Activated CD8-positive, alpha-beta memory T cell treated with anti-CD3 and anti-CD28 coated beads for 36 hours (primary cell): Measurements from ENCODE around the gene SYCP3. TPM values are rescaled to one million over a fixed set of nuclear protein-coding genes. Genes with fewer than 3 reads are reported as not detected.

ENCODE experiments used
- CTCF ChIA-PET: fragments of 350-600 bp; sonication (Branson Sonifier 250); formaldehyde crosslinking; loops from one replicate; lab custom pipeline; 2021; ENCODE audit warnings: antibody characterized with exemption; lab: Charles Lee
- POLR2A ChIA-PET: fragments of 350-600 bp; sonication (Branson Sonifier 250); formaldehyde crosslinking; loops from one replicate; lab custom pipeline; 2021; ENCODE audit warnings: antibody characterized with exemption; lab: Charles Lee
- total RNA-seq, 2 experiments: library from RNA; stranded (reverse); gene quantifications; one replicate each; pipeline ENCODE4 v1.2.3, GENCODE V29; 2021

Gene SYCP3
- total RNA-seq, 2 experiments from 2014 or later: 0.17 to 0.91 TPM

GRCh38 chr12:101732318-101732717 is 6.9 kb downstream of the SYCP3 start:
- POLR2A ChIA-PET: no interaction called here

DNA sequence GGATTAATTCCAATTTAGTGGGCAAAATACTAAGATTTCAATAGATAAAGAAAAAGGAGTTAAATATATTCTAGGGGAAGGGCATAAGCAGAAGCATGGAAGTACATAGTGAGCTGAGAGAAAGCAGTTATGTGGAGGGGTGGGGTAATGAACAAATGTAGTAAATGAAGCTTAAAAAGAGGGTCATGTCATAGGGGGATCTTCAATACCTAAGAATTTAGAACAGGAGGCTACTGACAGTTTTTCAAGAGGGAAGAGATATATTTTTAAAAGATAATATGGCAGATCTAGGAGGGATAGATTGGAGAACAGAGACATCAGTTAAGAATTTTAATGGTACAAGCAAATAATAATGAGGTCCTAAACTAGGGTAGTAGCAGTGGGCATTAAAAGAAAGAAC is 9.4 kb downstream of the SYCP3 start:
- ChIA-PET POLR2A (interaction anchor here (0.6 kb wide), 1 partner anchor 30 kb away, joined by 4 read pairs; no protein-coding TSS in a partner anchor), CTCF (no interaction called here)

More at GRCh38 chr12:101732318-101732717, 6.9 kb downstream of the SYCP3 start:
- CTCF ChIA-PET: interaction anchor here (0.6 kb wide), 1 partner anchor 596 kb away, joined by 3 read pairs; no protein-coding TSS in a partner anchor

DNA sequence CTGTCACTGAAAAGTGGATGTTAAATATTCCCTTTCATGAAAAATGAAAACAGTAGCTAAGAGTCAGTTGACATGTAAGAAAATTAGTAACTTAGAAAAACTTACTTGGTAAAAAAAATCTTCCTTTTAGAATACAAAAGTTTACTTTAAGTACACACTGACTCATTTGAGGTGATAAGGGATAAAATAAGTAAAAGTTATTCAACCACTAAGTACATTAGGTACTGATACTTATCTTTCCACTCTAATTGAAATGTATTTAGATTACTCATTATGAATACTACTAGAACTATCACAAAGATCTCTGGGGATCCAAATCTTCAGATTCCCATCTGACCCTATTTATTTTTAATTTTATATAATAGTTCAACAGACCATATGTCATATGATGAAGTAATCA is 12.2 kb downstream of the SYCP3 start:
- ChIA-PET POLR2A (no interaction called here), CTCF (no interaction called here)

DNA sequence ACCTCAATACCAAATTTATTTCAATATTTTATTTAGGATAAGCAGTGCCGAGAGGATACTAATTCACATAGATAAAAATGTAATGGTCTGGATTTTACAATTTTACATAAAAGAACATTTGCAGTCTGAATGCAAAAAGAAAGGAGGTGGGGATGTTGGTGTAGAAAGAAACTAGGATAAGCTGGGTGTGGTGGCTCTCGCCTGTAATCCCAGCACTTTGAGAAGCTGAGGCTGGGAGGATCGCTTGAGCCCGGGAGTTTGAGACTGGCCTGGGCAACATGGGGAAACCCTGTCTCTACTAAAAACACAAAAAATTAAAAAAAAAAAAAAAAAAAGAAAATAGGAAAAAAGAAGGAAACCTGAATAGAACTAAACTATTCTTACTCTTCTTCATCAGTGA is 16.9 kb downstream of the SYCP3 start:
- POLR2A ChIA-PET: no interaction called here
- CTCF ChIA-PET: interaction anchor here (1.0 kb wide), 1 partner anchor 17 kb away, joined by 3 read pairs; no protein-coding TSS in a partner anchor

GRCh38 chr12:101720118-101720517 is 19.1 kb downstream of the SYCP3 start:
- CTCF ChIA-PET: no interaction called here
- POLR2A ChIA-PET: no interaction called here

DNA sequence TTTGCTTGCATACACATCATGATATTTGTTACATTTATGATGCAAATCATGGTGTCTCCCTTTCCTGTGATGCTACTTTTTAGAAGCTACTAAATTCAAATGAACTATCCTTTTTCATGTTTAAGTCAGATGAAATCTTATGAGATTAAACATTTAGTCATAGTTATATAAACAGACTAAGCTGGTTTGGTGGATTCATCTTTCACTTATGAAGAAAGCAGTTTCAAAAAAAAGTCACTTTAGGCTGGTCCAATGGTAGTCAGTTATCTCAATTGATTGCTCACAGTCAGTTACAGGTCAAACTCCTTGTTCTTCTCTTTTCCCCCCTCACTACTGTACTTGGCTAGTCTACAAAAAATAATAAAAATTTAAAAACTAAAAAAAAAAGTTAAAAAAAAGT is 19.7 kb downstream of the SYCP3 start:
- ChIA-PET CTCF (no interaction called here), POLR2A (no interaction called here)

- CTCF ChIA-PET: no interaction called here
- POLR2A ChIA-PET: no interaction called here
Observed at GRCh38 chr12:101714877-101715444, 24.3 kb downstream of the SYCP3 start.

GRCh38 chr12:101713930-101714329 is 25.3 kb downstream of the SYCP3 start:
- POLR2A ChIA-PET: no interaction called here
- CTCF ChIA-PET: no interaction called here

GRCh38 chr12:101713059-101713682 is 26.1 kb downstream of the SYCP3 start:
- POLR2A ChIA-PET: no interaction called here
- CTCF ChIA-PET: no interaction called here

DNA sequence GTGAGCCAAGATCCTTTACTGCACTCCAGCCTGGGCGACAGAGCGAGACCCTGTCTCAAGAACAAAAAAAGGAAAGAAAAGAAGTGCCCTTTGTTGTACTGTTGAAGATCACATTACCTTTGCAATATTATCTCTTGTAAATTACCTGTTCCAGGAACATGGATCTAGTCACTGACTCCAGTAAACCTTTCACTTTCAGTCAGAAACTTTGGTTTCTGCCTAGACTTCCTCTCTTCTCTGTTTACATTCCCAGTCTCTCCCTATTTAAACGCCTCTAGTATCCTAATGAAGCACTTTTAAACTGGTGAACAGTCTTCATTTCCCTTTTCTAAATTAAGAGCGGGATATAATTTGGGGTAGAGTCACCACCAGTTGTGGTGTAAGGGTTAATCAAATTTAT is 29.0 kb downstream of the SYCP3 start:
- ChIA-PET POLR2A (no interaction called here), CTCF (no interaction called here)

- POLR2A ChIA-PET: no interaction called here
- CTCF ChIA-PET: no interaction called here
Observed at GRCh38 chr12:101707131-101707782, 32.0 kb downstream of the SYCP3 start.

DNA sequence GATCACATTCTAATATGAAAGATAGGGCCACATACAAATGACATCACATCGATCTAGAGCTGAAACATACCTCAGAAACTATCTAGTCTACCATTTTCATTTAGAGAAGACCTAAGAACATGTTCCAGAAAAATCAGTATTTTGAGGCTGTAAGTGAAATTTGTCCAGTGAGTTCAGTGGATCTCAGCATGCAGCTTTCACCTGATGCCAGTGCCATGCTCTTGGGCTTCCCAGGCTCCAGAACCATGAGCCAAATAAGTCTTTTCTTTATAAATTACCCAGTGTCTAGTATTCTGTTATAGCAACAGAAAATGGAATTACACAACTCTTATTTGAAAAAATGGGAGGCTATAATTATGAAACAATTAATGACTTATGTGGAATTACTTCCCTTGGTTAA is 32.9 kb downstream of the SYCP3 start:
- ChIA-PET POLR2A (no interaction called here), CTCF (no interaction called here)

DNA sequence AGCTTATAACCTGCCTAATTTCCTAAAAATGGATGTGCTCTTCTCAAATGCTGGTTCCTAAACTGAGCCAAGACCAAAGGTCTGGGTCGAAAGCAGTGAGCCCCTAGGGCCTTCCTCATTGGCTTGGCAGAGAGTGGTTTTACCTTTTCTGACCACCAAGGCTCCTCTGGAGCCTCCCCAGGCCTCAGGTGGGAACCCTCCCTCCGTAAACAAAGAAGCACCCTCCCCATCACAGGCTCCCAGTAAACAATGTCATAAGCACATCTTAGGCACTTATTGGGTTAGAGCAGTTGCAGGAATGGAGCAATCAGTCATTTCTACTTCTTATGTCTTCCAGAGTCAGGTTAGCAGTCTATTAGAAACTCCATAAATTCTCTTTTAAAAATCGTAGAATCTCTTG is 35.8 kb downstream of the SYCP3 start:
- ChIA-PET CTCF (interaction anchor here (0.7 kb wide), 1 partner anchor 144 kb away, joined by 3 read pairs; no protein-coding TSS in a partner anchor), POLR2A (no interaction called here)

DNA sequence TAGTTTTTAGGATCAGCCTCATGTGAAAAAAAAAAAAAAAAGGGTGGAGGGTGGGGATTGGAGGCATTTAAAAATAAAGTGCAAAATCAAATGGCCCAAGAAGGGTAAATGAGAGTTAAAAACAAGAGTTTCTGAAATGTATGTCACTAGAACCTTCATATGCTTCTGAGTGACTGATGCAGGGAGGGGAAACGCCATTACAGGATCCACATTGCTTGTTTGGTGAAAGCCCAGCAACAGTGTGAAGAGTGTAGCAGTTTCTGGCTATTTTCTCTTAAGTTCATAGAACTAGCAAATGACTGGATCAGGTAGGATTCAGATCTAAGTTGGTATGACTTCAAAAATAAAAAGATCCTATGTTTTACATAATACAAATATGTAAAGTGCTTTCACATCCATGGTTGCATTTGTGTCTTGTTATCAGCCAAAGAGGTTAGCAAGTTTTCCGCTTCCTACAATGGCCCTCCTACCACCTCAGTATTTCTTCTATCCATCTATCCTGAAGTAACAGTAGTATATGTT is 38.9 kb downstream of the SYCP3 start:
- ChIA-PET POLR2A (no interaction called here), CTCF (interaction anchor here (0.7 kb wide), 1 partner anchor 424 kb away, joined by 3 read pairs; no protein-coding TSS in a partner anchor)

- CTCF ChIA-PET: no interaction called here
- POLR2A ChIA-PET: no interaction called here
Observed at GRCh38 chr12:101698800-101699347, 40.4 kb downstream of the SYCP3 start.

DNA sequence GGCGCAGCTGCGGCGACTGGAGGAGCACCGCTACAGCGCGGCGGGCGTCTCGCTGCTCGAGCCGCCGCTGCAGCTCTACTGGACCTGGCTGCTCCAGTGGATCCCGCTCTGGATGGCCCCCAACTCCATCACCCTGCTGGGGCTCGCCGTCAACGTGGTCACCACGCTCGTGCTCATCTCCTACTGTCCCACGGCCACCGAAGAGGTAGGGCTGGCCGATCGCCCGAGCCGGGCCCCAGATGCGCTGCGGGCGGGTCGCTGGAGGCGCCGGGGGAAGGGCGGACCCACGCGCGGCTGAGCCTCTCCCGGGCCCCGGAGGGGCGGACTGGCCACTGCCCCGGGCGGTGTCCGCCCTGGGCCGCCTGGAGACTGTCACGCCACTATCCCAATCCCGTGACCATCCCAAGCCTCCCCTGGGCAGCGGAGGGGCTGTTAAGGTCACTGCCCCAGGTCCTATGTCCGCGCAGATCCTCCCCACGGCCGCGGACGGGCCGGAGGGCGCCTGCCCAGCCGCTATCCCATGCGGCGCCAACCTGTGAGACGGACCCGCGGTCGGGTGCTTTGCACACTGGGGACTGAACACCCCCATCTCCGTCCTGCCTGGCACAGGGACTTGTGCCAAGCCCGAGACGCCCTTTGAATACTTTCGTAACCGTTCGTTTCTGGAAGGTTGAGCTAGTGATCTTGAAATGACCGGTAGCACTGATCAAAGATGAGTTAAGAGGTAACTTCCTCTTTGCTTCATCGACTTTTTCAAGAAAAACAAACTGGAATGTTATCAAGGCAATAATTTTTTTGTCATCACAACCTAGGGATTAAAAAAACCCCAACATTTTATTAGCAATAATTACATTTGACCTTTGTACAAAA is 41.1 kb downstream of the SYCP3 start:
- ChIA-PET POLR2A (no interaction called here), CTCF (no interaction called here)

- CTCF ChIA-PET: no interaction called here
- POLR2A ChIA-PET: no interaction called here
Observed at GRCh38 chr12:101697197-101697929, 41.9 kb downstream of the SYCP3 start, which contains the start of gene CHPT1. TSS of gene CHPT1 (plus strand) at chr12:101697640. CDS start at chr12:101697862, 222 bp downstream.
